DOHH2 (cell line): ENCODE results near the gene ITLN2.

Source experiments
- EZH2phosphoT487 ChIP-seq: fragments of 200-600 bp; sonication (generic); IDR thresholded peaks from 2 replicates; pipeline ENCODE4 v1.6.1; 2017; ENCODE audit warnings: borderline replicate concordance, mild to moderate bottlenecking, antibody characterized with exemption, low read length, moderate library complexity, mixed read lengths
- TF ChIP-seq, protein P1 (sequence below): fragments of 200-600 bp; sonication (generic); IDR thresholded peaks from one replicate; pipeline ENCODE4 v1.5.1; 2014; ENCODE audit warnings: antibody characterized with exemption, mild to moderate bottlenecking, low read depth, low read length; ENCODE audit not compliant: poor library complexity, severe bottlenecking

DNA sequence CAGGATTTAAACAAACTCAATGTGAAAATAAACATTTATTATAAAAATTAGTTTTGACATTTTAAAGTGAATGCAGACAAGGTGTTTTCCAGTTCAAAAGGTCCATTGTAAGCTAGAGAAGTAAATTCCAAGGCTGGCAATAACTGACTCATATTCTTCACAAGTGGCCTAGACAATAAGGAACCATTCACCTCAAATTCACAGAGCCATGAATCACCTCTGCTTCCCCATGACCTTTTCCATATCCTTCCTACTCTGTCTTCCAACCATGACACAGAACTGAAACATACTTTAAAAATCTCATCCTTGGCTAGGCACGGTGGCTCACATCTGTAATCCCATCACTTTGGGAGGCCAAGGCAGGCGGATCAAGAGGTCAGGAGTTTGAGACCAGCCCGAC lies 41.6 kb upstream of the ITLN2 start:
- TF ChIP-seq, protein P1, sequence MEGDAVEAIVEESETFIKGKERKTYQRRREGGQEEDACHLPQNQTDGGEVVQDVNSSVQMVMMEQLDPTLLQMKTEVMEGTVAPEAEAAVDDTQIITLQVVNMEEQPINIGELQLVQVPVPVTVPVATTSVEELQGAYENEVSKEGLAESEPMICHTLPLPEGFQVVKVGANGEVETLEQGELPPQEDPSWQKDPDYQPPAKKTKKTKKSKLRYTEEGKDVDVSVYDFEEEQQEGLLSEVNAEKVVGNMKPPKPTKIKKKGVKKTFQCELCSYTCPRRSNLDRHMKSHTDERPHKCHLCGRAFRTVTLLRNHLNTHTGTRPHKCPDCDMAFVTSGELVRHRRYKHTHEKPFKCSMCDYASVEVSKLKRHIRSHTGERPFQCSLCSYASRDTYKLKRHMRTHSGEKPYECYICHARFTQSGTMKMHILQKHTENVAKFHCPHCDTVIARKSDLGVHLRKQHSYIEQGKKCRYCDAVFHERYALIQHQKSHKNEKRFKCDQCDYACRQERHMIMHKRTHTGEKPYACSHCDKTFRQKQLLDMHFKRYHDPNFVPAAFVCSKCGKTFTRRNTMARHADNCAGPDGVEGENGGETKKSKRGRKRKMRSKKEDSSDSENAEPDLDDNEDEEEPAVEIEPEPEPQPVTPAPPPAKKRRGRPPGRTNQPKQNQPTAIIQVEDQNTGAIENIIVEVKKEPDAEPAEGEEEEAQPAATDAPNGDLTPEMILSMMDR: no peak
- no peak for TF ChIP-seq EZH2phosphoT487
